Coronary artery (tissue), 2 donors: ENCODE data around the gene PPP1R14C.

Experiments used
- DNase-seq: peaks from one replicate; pipeline ENCODE4 v3.0.0-alpha.2; 2017; ENCODE audit warnings: low spot score
- H3K27ac ChIP-seq, 2 donors: fragments of 200-600 bp; sonication (generic); one replicate each; pipeline ENCODE4 v1.5.1; 2016 to 2019
- H3K4me3 ChIP-seq: fragments of 200-600 bp; sonication (generic); 2 replicates; pipeline ENCODE4 v1.5.1; 2016; ENCODE audit warnings: mild to moderate bottlenecking, moderate library complexity
- TF ChIP-seq, protein P1 (sequence below): fragments of 200-600 bp; sonication (generic); IDR thresholded peaks from one replicate; pipeline ENCODE4 v1.5.1; 2019; ENCODE audit warnings: antibody characterized with exemption

The PPP1R14C gene

DNA sequence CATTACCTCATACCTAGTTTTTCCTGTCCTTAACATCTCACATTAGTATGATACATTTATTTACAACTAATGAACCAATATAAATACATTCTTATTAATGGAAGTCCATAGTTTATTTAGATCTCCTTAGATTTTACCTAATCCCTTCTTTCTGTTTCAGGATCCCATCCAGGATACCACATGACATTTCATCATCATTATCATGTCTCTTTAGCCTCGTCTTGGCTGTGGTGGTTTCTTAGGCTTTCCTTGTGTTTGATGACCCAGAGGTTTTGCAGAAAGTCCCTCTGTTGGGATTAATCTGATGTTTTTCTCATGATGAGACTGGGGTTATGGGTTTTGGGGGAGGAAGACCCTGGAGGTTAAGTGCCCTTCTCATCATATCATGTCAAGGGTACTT lies 136.7 kb downstream of the PPP1R14C start:
- DNase-seq = no peak
- TF ChIP-seq, protein P1, sequence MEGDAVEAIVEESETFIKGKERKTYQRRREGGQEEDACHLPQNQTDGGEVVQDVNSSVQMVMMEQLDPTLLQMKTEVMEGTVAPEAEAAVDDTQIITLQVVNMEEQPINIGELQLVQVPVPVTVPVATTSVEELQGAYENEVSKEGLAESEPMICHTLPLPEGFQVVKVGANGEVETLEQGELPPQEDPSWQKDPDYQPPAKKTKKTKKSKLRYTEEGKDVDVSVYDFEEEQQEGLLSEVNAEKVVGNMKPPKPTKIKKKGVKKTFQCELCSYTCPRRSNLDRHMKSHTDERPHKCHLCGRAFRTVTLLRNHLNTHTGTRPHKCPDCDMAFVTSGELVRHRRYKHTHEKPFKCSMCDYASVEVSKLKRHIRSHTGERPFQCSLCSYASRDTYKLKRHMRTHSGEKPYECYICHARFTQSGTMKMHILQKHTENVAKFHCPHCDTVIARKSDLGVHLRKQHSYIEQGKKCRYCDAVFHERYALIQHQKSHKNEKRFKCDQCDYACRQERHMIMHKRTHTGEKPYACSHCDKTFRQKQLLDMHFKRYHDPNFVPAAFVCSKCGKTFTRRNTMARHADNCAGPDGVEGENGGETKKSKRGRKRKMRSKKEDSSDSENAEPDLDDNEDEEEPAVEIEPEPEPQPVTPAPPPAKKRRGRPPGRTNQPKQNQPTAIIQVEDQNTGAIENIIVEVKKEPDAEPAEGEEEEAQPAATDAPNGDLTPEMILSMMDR = no peak
- H3K4me3 ChIP-seq = no peak overlapping the region

DNA sequence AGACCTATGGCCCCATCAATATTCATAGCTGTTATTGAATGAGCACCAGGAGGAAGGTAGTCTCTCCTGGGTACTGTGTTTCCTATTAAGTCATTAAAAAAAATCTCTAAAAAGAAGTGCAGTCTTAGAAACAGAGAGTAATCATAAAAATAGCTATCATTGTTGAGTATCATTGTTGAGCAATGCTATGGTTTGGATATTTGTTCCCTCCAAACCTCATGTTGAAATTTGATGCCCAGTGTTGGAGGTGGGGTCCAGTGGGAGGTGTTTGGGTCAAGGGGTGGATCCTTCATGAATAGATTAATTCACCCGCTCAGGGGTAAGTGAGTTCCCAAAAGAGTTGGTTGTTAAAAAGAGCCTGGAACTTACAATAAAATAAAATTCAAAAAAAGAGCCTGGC lies 137.9 kb downstream of the PPP1R14C start:
- TF ChIP-seq, protein P1 = no peak
- Histone ChIP-seq H3K27ac (no peak overlapping the region), H3K4me3 (no peak overlapping the region)
- DNase-seq = no peak

More for the DNA sequence above, 136.7 kb downstream of the PPP1R14C start:
- no peak overlapping the region for H3K27ac ChIP-seq

DNA sequence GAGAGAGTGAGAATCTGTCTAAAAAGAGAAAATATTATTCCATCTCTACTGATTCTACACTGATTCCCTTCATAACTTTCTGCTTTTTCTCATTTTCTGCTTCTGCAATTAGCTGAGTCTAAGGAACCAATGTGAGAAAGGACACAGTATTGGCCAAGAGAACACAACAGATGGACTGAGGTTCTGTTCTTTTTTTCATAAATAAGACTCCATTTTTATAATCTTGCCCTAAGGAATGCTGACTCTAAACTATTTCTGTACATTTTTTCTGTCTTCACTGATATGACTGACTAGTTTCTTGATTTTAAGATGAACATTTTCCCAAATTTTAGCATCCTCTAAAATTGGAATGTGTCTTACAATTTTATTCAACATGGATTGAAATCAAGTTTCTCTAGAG lies 138.9 kb downstream of the PPP1R14C start:
- Histone ChIP-seq H3K27ac (no peak overlapping the region), H3K4me3 (no peak overlapping the region)
- no peak for DNase-seq
- TF ChIP-seq, protein P1 = no peak

DNA sequence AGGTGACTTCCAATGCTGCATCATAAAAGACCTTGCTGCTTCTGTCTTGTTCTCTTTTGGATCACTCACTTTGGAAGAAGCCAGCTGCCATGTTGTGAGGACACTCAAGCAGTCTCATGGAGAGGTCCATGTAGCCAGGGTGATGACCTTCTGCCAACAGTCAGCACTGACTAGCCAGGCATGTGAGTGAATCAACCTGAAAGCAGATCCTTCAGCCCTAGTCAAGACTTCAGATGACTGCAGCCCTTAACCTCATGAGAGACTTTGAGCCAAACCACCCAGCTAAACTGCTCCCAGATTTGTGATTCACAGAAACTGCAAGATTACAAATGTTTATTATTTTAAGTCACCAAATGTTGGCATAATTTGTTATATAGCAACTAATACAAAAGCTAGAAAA lies 140.0 kb downstream of the PPP1R14C start:
- no peak for DNase-seq
- Histone ChIP-seq H3K4me3 (no peak overlapping the region), H3K27ac (no peak overlapping the region)
- TF ChIP-seq, protein P1 = no peak

DNA sequence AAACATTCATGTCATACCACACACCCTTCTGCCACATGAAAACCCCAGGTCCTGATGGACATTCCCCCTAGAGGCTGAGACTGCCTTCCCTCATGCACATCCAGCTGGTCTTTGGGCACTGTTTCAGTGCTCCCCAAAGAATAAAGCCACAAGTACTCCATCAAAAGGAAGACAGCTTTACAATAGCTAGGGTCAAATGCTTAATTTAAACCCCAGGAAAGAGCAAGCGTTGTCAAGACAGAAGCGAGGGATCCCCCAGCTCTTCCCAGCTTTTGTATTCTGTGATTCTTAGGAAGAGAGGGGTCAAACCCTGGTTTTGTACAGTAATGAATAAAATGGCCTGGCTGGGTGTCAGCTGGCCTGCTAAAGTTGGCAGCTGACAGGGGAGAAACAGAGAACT lies 143.6 kb downstream of the PPP1R14C start:
- no peak overlapping the region for H3K27ac ChIP-seq
- no peak for DNase-seq
- TF ChIP-seq, protein P1 = no peak
- H3K4me3 ChIP-seq = no peak overlapping the region

DNA sequence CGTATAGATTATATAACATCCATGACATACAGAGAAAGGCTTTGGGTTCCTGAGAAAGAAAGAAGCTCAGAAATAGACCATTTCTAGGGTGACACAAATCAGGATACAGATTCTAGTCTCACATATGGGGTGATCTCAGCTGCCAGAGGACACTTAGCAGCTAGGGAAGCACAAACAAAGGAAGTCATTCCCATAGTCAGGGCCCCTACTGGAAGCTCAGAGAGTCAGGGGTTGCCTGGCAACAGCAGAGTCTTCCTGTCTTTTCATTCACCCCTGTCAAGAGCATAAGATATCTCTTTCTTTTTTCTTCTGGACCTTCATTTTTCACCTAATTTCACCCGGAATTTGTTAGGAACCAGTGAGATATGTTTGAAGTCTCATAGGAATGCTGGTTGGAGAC lies 144.1 kb downstream of the PPP1R14C start:
- H3K4me3 ChIP-seq = no peak overlapping the region
- no peak for DNase-seq
- no peak overlapping the region for H3K27ac ChIP-seq
- TF ChIP-seq, protein P1 = no peak

DNA sequence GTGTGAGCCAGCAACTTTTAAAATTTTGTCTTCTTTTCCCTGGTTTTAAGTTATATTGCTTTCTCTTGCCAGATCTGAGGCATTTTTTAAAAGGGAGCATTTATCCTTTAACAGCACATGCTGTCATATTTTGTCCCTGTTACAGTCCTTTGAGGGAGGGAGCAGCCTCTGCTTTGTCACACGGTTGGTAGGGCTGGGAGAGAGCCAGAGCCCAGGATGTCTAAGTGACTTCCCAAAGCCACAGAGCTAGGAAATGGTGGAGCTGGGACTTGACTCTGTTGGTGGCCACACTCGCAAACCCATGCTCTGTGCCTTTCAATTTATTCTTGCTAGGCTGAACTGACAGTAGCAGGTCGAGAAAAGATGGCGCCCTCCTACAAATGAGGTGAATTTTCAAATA lies 145.6 kb downstream of the PPP1R14C start:
- no peak overlapping the region for H3K27ac ChIP-seq
- DNase-seq = no peak
- TF ChIP-seq, protein P1 = no peak
- H3K4me3 ChIP-seq = no peak overlapping the region
